ENCODE measurements around the gene TKT. TPM values are rescaled to one million over a fixed set of nuclear protein-coding genes. Genes with fewer than 3 reads are reported as not detected.

The TKT gene
- total RNA-seq, 6 experiments from 2014 or later, result 98.9 to 257 (median 146) TPM

GRCh38 chr3:53195066-53195450, 60.8 kb downstream of the TKT start:
- TF ChIP-seq CTCF (IDR thresholded peaks at IDR 0.05) (no peak), POLR2A (IDR thresholded peaks at IDR 0.05) (no peak)
- 52% methylated on average over 2 of the region's 10 CpGs for WGBS (ENCODE audit: insufficient coverage, low coverage, low lambda C conversion rate, missing lambda C conversion rate)
- Histone ChIP-seq H3K4me1 (peaks cover 0 to 4% (median 0%) of the 10 kb centered on the region in 4 donors), H3K36me3 (no peaks in the 10 kb centered on the region), H3K27me3 (no peaks in the 10 kb centered on the region), H3K27ac (no peak overlapping the region), H3K4me3 (no peak overlapping the region), H3K9me3 (no peaks in the 10 kb centered on the region)
- DNase-seq (no peak), ATAC-seq (no peak)
- intact Hi-C loops (cut with DNase I), result no loop called here

GRCh38 chr3:53194210-53195065, 61.4 kb downstream of the TKT start:
- ATAC-seq, result peak in 1 of 4 donors; percentile 6
- intact Hi-C loops (cut with DNase I), result loop anchor here in 1 of 2 donors (5.0 kb wide), 1 partner anchor 77 kb away; no protein-coding TSS in a partner anchor
- TF ChIP-seq POLR2A (IDR thresholded peaks at IDR 0.05), result no peak
- no peak for TF ChIP-seq CTCF (IDR thresholded peaks at IDR 0.05)
- DNase-seq, result no peak
- H3K4me3 ChIP-seq, result no peak overlapping the region
- no peaks in the 10 kb centered on the region for H3K27me3 ChIP-seq
- no peaks in the 10 kb centered on the region for H3K36me3 ChIP-seq
- peaks cover 0 to 4% (median 0%) of the 10 kb centered on the region in 4 donors for H3K4me1 ChIP-seq
- no peaks in the 10 kb centered on the region for H3K9me3 ChIP-seq
- WGBS (ENCODE audit: insufficient coverage, low coverage, low lambda C conversion rate, missing lambda C conversion rate), result 41% methylated on average over 2 of the region's 14 CpGs
- no peak overlapping the region for H3K27ac ChIP-seq

GRCh38 chr3:53193466-53194209, 62.2 kb downstream of the TKT start:
- ATAC-seq (no peak), DNase-seq (no peak)
- peaks cover 0 to 2% (median 0%) of the 10 kb centered on the region in 4 donors for H3K36me3 ChIP-seq
- WGBS (ENCODE audit: insufficient coverage, low coverage, low lambda C conversion rate, missing lambda C conversion rate), result 80% methylated on average over 6 of the region's 11 CpGs
- H3K27ac ChIP-seq, result no peak overlapping the region
- intact Hi-C loops (cut with DNase I), result loop anchor here in 1 of 2 donors (5.0 kb wide), 1 partner anchor 76 kb away; no protein-coding TSS in a partner anchor
- H3K4me3 ChIP-seq, result no peak overlapping the region
- no peaks in the 10 kb centered on the region for H3K27me3 ChIP-seq
- TF ChIP-seq CTCF (IDR thresholded peaks at IDR 0.05), result no peak
- no peak for TF ChIP-seq POLR2A (IDR thresholded peaks at IDR 0.05)
- H3K9me3 ChIP-seq, result no peaks in the 10 kb centered on the region
- H3K4me1 ChIP-seq, result peaks cover 0 to 4% (median 0%) of the 10 kb centered on the region in 4 donors

GRCh38 chr3:53192608-53193007, 63.2 kb downstream of the TKT start:
- 13% methylated on average over 2 of the region's 3 CpGs for WGBS (ENCODE audit: insufficient coverage, low coverage, low lambda C conversion rate, missing lambda C conversion rate)
- peaks cover 0 to 4% (median 0%) of the 10 kb centered on the region in 4 donors for H3K4me1 ChIP-seq
- TF ChIP-seq CTCF (IDR thresholded peaks at IDR 0.05), result no peak
- TF ChIP-seq POLR2A (IDR thresholded peaks at IDR 0.05), result no peak
- ATAC-seq, result peak in 3 of 4 donors; percentile 10 to 30 (median 28)
- intact Hi-C loops (cut with DNase I), result loop anchor here in 1 of 2 donors (5.0 kb wide), 1 partner anchor 75 kb away; no protein-coding TSS in a partner anchor
- no peaks in the 10 kb centered on the region for H3K9me3 ChIP-seq
- peak in 1 of 3 donors; percentile 45 for DNase-seq
- H3K27ac ChIP-seq, result no peak overlapping the region
- H3K36me3 ChIP-seq, result peaks cover 0 to 3% (median 0%) of the 10 kb centered on the region in 4 donors
- H3K27me3 ChIP-seq, result no peaks in the 10 kb centered on the region
- no peak overlapping the region for H3K4me3 ChIP-seq

Measured in right lobe of liver (tissue), 6 donors.